ENCODE data around the gene PIP5KL1. TPM values are rescaled to one million over a fixed set of nuclear protein-coding genes. Genes with fewer than 3 reads are reported as not detected.

Gene PIP5KL1
- total and polyA plus RNA-seq, 2 of the 4 experiments (the other 2 are of a cell fraction): 0.36 to 3.6 TPM

DNA sequence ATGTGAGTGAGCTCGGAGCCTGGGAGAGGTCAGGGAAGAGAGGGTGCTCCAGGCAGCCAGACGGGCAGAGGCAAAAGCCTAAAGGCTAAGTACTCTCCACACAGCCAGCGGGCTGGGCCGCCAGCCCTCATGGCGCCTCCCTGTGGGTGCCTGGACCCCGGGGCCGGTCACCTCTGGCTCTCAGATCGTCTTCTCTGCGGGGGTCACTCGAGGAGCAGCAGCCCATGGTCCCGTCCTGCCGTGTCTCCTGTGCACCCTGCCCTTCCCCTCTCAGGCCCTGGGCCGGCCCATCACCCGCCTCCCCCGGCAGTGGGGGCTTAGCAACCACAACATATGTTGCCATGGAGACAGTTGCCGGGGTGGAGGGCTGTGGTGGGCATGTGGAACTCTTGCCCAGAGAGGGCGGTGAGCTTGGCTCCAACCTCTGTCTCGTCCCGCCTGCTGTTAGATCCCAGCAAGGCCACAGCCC lies 57.3 kb downstream of the PIP5KL1 start:
- no peaks in the 10 kb centered on the region for H3K9me3 ChIP-seq (ENCODE audit: control insufficient read depth, insufficient read depth, low read length)
- H3K4ac ChIP-seq (ENCODE audit: low read depth, low read length): no peak overlapping the region
- no peak overlapping the region for H4K91ac ChIP-seq (ENCODE audit: insufficient read depth, low read depth, low read length)
- ChIA-PET POLR2A (ENCODE audit: unreplicated experiment) (no interaction called here), CTCF (interaction anchor here (0.6 kb wide), 1 partner anchor 9 kb away, joined by 3 read pairs; no protein-coding TSS in a partner anchor)
- no peak overlapping the region for H3K23ac ChIP-seq (ENCODE audit: low read depth, low read length)
- no peak overlapping the region for H2AK5ac ChIP-seq (ENCODE audit: low read depth, low read length)
- no peaks in the 10 kb centered on the region for H3K9me1 ChIP-seq (ENCODE audit: insufficient read depth, low read length)
- H2BK120ac ChIP-seq (ENCODE audit: low read depth, low read length): no peak overlapping the region
- H2BK5ac ChIP-seq (ENCODE audit: low read depth, low read length, poor library complexity, severe bottlenecking): no peak overlapping the region
- H4K20me1 ChIP-seq (ENCODE audit: insufficient read depth, low read length): 0 out of 2 replicates have a peak, but pooled peaks cover 6% of the 10 kb centered on the region
- H2AFZ ChIP-seq (replicated peaks; ENCODE audit: low read length, poor library complexity): no peak overlapping the region
- H3K79me1 ChIP-seq (ENCODE audit: low read depth in 1 of 2, low read length in 2 of 2): peaks cover 20 to 34% of the 10 kb centered on the region in 2 experiments; a peak in 3 of 4 replicates
- no peak overlapping the region for H3K56ac ChIP-seq (ENCODE audit: extremely low read depth, insufficient read depth, low read length)
- no peak overlapping the region for H4K5ac ChIP-seq (ENCODE audit: low read depth, low read length)
- H3K4me2 ChIP-seq (ENCODE audit: low read depth, low read length): no peak overlapping the region
- TF ChIP-seq SMC3 (IDR thresholded peaks at IDR 0.05; ENCODE audit: low read depth, low read length) (no peak), FOS (IDR thresholded peaks at IDR 0.05; ENCODE audit: low read depth, low read length) (no peak), CHD1 (IDR thresholded peaks at IDR 0.05; ENCODE audit: low read depth, low read length) (no peak), CEBPB (IDR thresholded peaks at IDR 0.05; ENCODE audit: low read depth, low read length) (no peak), RFX5 (IDR thresholded peaks at IDR 0.05; ENCODE audit: low read depth, low read length) (no peak), BHLHE40 (IDR thresholded peaks at IDR 0.05; ENCODE audit: low read depth, low read length) (no peak), MXI1 (IDR thresholded peaks at IDR 0.05; ENCODE audit: borderline replicate concordance, low read depth, low read length) (no peak), MAFK (IDR thresholded peaks at IDR 0.05; ENCODE audit: low read depth, low read length) (no peak), NFE2L2 (IDR thresholded peaks at IDR 0.05; ENCODE audit: low read depth, low read length) (no peak), MAZ (IDR thresholded peaks at IDR 0.05; ENCODE audit: borderline replicate concordance, low read depth, low read length) (no peak), RAD21 (IDR thresholded peaks at IDR 0.05; ENCODE audit: low read length) (no peak)
- TF ChIP-seq, protein P1, sequence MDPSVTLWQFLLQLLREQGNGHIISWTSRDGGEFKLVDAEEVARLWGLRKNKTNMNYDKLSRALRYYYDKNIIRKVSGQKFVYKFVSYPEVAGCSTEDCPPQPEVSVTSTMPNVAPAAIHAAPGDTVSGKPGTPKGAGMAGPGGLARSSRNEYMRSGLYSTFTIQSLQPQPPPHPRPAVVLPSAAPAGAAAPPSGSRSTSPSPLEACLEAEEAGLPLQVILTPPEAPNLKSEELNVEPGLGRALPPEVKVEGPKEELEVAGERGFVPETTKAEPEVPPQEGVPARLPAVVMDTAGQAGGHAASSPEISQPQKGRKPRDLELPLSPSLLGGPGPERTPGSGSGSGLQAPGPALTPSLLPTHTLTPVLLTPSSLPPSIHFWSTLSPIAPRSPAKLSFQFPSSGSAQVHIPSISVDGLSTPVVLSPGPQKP (IDR thresholded peaks at IDR 0.05; ENCODE audit: borderline replicate concordance, low read depth, low read length): no peak
- TF ChIP-seq, protein P2, sequence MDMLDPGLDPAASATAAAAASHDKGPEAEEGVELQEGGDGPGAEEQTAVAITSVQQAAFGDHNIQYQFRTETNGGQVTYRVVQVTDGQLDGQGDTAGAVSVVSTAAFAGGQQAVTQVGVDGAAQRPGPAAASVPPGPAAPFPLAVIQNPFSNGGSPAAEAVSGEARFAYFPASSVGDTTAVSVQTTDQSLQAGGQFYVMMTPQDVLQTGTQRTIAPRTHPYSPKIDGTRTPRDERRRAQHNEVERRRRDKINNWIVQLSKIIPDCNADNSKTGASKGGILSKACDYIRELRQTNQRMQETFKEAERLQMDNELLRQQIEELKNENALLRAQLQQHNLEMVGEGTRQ (IDR thresholded peaks at IDR 0.05; ENCODE audit: low read depth, low read length): no peak
- WGBS, 2 experiments (ENCODE audit: extremely low coverage in 2 of 2, insufficient read length in 1 of 2): 70% methylated on average over 12 of the region's 19 CpGs; no CpG with 5 or more reads in 1 of the 2 experiments
- DNase-seq (no peak), ATAC-seq (ENCODE audit: low read depth) (no peak)
- no peak overlapping the region for H4K8ac ChIP-seq (ENCODE audit: low read depth in 2 of 2, low read length in 2 of 2)
- H2BK20ac ChIP-seq (ENCODE audit: low read depth, low read length): no peak overlapping the region
- intact Hi-C loops (cut with micrococcal nuclease) (no loop called here), dilution Hi-C loops (cut with HindIII; ENCODE audit: low sequenced_read_pairs, unreplicated experiment) (no loop called here), in situ Hi-C loops (cut with MboI; ENCODE audit: low sequenced_read_pairs) (no loop called here)
- H2BK15ac ChIP-seq (ENCODE audit: low read depth, low read length): no peak overlapping the region
- no TSS peak for BruUV-seq (replicated peaks)
- peaks cover 24% of the 10 kb centered on the region for H3K36me3 ChIP-seq (ENCODE audit: control insufficient read depth, insufficient read depth, low read length)
- no peak overlapping the region for H3K4me3 ChIP-seq (ENCODE audit: insufficient read depth, low read depth, low read length)
- H2AK9ac ChIP-seq (replicated peaks; ENCODE audit: low read depth, low read length, poor library complexity): no peak overlapping the region
- H3K9ac ChIP-seq (ENCODE audit: low read depth, low read length): no peak overlapping the region
- H3K27ac ChIP-seq (ENCODE audit: insufficient read depth, low read length): no peak overlapping the region
- H3K4me1 ChIP-seq (ENCODE audit: control insufficient read depth, insufficient read depth, low read length): peaks cover 24% of the 10 kb centered on the region
- no peak overlapping the region for H3K14ac ChIP-seq (replicated peaks; ENCODE audit: low read depth, low read length)
- no peak overlapping the region for H3K18ac ChIP-seq (ENCODE audit: low read depth, low read length)
- H3K27me3 ChIP-seq (ENCODE audit: control insufficient read depth, insufficient read depth, low read length): no peaks in the 10 kb centered on the region

Data from IMR-90 (cell line).